ENCODE results near the gene LYZL1. TPM values are rescaled to one million over a fixed set of nuclear protein-coding genes. Genes with fewer than 3 reads are reported as not detected.
A peak's percentile ranks its signal among the peaks of the same experiment; 100 is the strongest.
"Not testable (repeated sequence)": the region's sequence is repeated elsewhere in the genome, so short reads cannot be mapped to it uniquely, and the experiment has no call there.

LYZL1 gene
- total RNA-seq (2021) (not detected in 2 replicates), Bru-seq, nascent RNA (percentile 4 among the genes with signal in this experiment), BruChase-seq, experiment 1, labeled RNA remaining after a 2-hour chase (not detected), BruChase-seq, experiment 2, labeled RNA remaining after a 6-hour chase (not detected)
- long read RNA-seq = 0 reads

GRCh38 chr10:29288906-29289305 lies at the start of gene LYZL1:
Gene LYZL1 (plus strand): TSS chr10:29289070. CDS start chr10:29291868, 2,798 bp downstream.
- H3K4me3 ChIP-seq; H3K79me2 ChIP-seq (ENCODE audit: low read depth); H3K27me3 ChIP-seq (ENCODE audit: insufficient read depth, low read depth); H3K27ac ChIP-seq; H3K36me3 ChIP-seq (ENCODE audit: low read depth); DNase-seq; H4K20me1 ChIP-seq (ENCODE audit: insufficient read depth); H3F3A ChIP-seq (ENCODE audit: insufficient read depth, low read depth); H3K4me1 ChIP-seq (replicated peaks; ENCODE audit: insufficient read depth); BruUV-seq (replicated peaks); intact Hi-C loops (cut with micrococcal nuclease; ENCODE audit: unreplicated experiment); POLR2A ChIA-PET (ENCODE audit: unreplicated experiment); H3K9me2 ChIP-seq (ENCODE audit: insufficient read depth); CTCF ChIA-PET; H2AFZ ChIP-seq; H3K4me2 ChIP-seq; H3K9me3 ChIP-seq (ENCODE audit: insufficient read depth, low read depth): not testable (repeated sequence)

GRCh38 chr10:29239569-29240472 lies 49.0 kb upstream of the LYZL1 start:
- no peaks in the 10 kb centered on the region for H3K36me3 ChIP-seq (ENCODE audit: low read depth)
- CTCF ChIA-PET = interaction anchor here (0.7 kb wide), 1 partner anchor 213 kb away, joined by 3 read pairs; no protein-coding TSS in a partner anchor
- no peaks in the 10 kb centered on the region for H3K79me2 ChIP-seq (ENCODE audit: low read depth)
- H3K27me3 ChIP-seq (ENCODE audit: insufficient read depth, low read depth) = no peaks in the 10 kb centered on the region
- H3K9me2 ChIP-seq (ENCODE audit: insufficient read depth) = no peaks in the 10 kb centered on the region
- no peak overlapping the region for H3K27ac ChIP-seq
- no peak overlapping the region for H3K4me2 ChIP-seq
- no peaks in the 10 kb centered on the region for H4K20me1 ChIP-seq (ENCODE audit: insufficient read depth)
- peak; percentile 49 for TF ChIP-seq CTCF (conservative IDR thresholded peaks at IDR 0.05)
- no peak for TF ChIP-seq EZH2 (IDR thresholded peaks at IDR 0.05; ENCODE audit: low read depth)
- H2AFZ ChIP-seq = no peak overlapping the region
- no peaks in the 10 kb centered on the region for H3K9me3 ChIP-seq (ENCODE audit: insufficient read depth, low read depth)
- DNase-seq = no peak
- no peaks in the 10 kb centered on the region for H3F3A ChIP-seq (ENCODE audit: insufficient read depth, low read depth)
- no TSS peak for BruUV-seq (replicated peaks)
- no peak overlapping the region for H3K4me3 ChIP-seq
- POLR2A ChIA-PET (ENCODE audit: unreplicated experiment) = no interaction called here
- no peaks in the 10 kb centered on the region for H3K4me1 ChIP-seq (replicated peaks; ENCODE audit: insufficient read depth)
- intact Hi-C loops (cut with micrococcal nuclease; ENCODE audit: unreplicated experiment) = loop anchor here (2.0 to 5.0 kb wide), 2 partner anchors 65 to 578 kb away; no protein-coding TSS in a partner anchor

GRCh38 chr10:29240986-29241660 lies 47.7 kb upstream of the LYZL1 start:
- no peak for DNase-seq
- CTCF ChIA-PET = no interaction called here

GRCh38 chr10:29241925-29242324 lies 46.9 kb upstream of the LYZL1 start:
- intact Hi-C loops (cut with micrococcal nuclease; ENCODE audit: unreplicated experiment) = loop anchor here (2.0 to 5.0 kb wide), 2 partner anchors 63 to 580 kb away; no protein-coding TSS in a partner anchor
- Histone ChIP-seq H3K36me3 (ENCODE audit: low read depth) (no peaks in the 10 kb centered on the region), H3K4me2 (no peak overlapping the region), H4K20me1 (ENCODE audit: insufficient read depth) (no peaks in the 10 kb centered on the region), H3K79me2 (ENCODE audit: low read depth) (no peaks in the 10 kb centered on the region), H3F3A (ENCODE audit: insufficient read depth, low read depth) (no peaks in the 10 kb centered on the region), H3K27ac (no peak overlapping the region), H2AFZ (no peak overlapping the region), H3K4me3 (no peak overlapping the region), H3K9me3 (ENCODE audit: insufficient read depth, low read depth) (no peaks in the 10 kb centered on the region), H3K9me2 (ENCODE audit: insufficient read depth) (no peaks in the 10 kb centered on the region), H3K27me3 (ENCODE audit: insufficient read depth, low read depth) (no peaks in the 10 kb centered on the region), H3K4me1 (replicated peaks; ENCODE audit: insufficient read depth) (no peaks in the 10 kb centered on the region)
- TF ChIP-seq EZH2 (IDR thresholded peaks at IDR 0.05; ENCODE audit: low read depth) (no peak), CTCF (conservative IDR thresholded peaks at IDR 0.05) (no peak)
- POLR2A ChIA-PET (ENCODE audit: unreplicated experiment) = no interaction called here
- CTCF ChIA-PET = no interaction called here
- DNase-seq = no peak
- BruUV-seq (replicated peaks) = no TSS peak

More at GRCh38 chr10:29240986-29241660, 47.7 kb upstream of the LYZL1 start:
- Histone ChIP-seq H3K4me3 (no peak overlapping the region), H3K9me2 (ENCODE audit: insufficient read depth) (no peaks in the 10 kb centered on the region), H3F3A (ENCODE audit: insufficient read depth, low read depth) (no peaks in the 10 kb centered on the region), H3K36me3 (ENCODE audit: low read depth) (no peaks in the 10 kb centered on the region), H3K4me2 (no peak overlapping the region), H3K9me3 (ENCODE audit: insufficient read depth, low read depth) (no peaks in the 10 kb centered on the region), H3K79me2 (ENCODE audit: low read depth) (no peaks in the 10 kb centered on the region), H3K27me3 (ENCODE audit: insufficient read depth, low read depth) (no peaks in the 10 kb centered on the region), H2AFZ (no peak overlapping the region), H3K4me1 (replicated peaks; ENCODE audit: insufficient read depth) (no peaks in the 10 kb centered on the region), H4K20me1 (ENCODE audit: insufficient read depth) (no peaks in the 10 kb centered on the region), H3K27ac (no peak overlapping the region)
- BruUV-seq (replicated peaks) = no TSS peak
- intact Hi-C loops (cut with micrococcal nuclease; ENCODE audit: unreplicated experiment) = loop anchor here (2.0 to 5.0 kb wide), 2 partner anchors 64 to 579 kb away; no protein-coding TSS in a partner anchor
- POLR2A ChIA-PET (ENCODE audit: unreplicated experiment) = no interaction called here
- TF ChIP-seq EZH2 (IDR thresholded peaks at IDR 0.05; ENCODE audit: low read depth) = no peak
